ENCODE results near the gene PRB2. TPM values are rescaled to one million over a fixed set of nuclear protein-coding genes. Genes with fewer than 3 reads are reported as not detected.
"Not testable (repeated sequence)": the region's sequence is repeated elsewhere in the genome, so short reads cannot be mapped to it uniquely, and the experiment has no call there.

The PRB2 gene
- not detected in 2 replicates for total RNA-seq

- DNase-seq: not testable (repeated sequence)
Measured at GRCh38 chr12:11395467-11395866, at the start of gene PRB2. PRB2 (minus strand) TSS chr12:11395567; CDS start chr12:11395529, 38 bp downstream.

GRCh38 chr12:11437966-11438365 lies 42.6 kb upstream of the PRB2 start:
- DNase-seq: no peak

- no peak for DNase-seq
Measured at GRCh38 chr12:11433664-11434063, 38.3 kb upstream of the PRB2 start.

GRCh38 chr12:11431486-11431885 lies 36.1 kb upstream of the PRB2 start:
- DNase-seq: no peak

GRCh38 chr12:11427341-11427740 lies 32.0 kb upstream of the PRB2 start:
- no peak for DNase-seq

- no peak for DNase-seq
Measured at GRCh38 chr12:11412731-11413130, 17.4 kb upstream of the PRB2 start.

GRCh38 chr12:11408096-11408495 lies 12.7 kb upstream of the PRB2 start:
- no peak for DNase-seq

- peak; percentile 25 for DNase-seq
Measured at GRCh38 chr12:11397366-11397765, 2.0 kb upstream of the PRB2 start.

GRCh38 chr12:11391456-11391855 lies 3.9 kb downstream of the PRB2 start:
- DNase-seq: peak; percentile 42

- DNase-seq: not testable (repeated sequence)
Measured at GRCh38 chr12:11377420-11377819, 17.9 kb downstream of the PRB2 start.

- DNase-seq: no peak
Measured at GRCh38 chr12:11361151-11361550, 34.2 kb downstream of the PRB2 start.

- peak; percentile 40 for DNase-seq
Measured at GRCh38 chr12:11360205-11360883, 35.0 kb downstream of the PRB2 start.

GRCh38 chr12:11351736-11352135 lies 43.6 kb downstream of the PRB2 start:
- peak; percentile 51 for DNase-seq

GRCh38 chr12:11348439-11348838 lies 46.9 kb downstream of the PRB2 start:
- no peak for DNase-seq

GRCh38 chr12:11347810-11348209 lies 47.6 kb downstream of the PRB2 start:
- no peak for DNase-seq

GRCh38 chr12:11344500-11344899 lies 50.9 kb downstream of the PRB2 start:
- DNase-seq: no peak

Other genes with a start within 250 kb of the PRB2 start
- 6.6 and 7.4 TPM in 2 replicates for gene SMIM10L1, start 224.4 kb downstream of the PRB2 start, total RNA-seq
- not detected in 2 replicates for gene TAS2R42, start 208.6 kb downstream of the PRB2 start, total RNA-seq
- gene PRB3, start 125.9 kb downstream of the PRB2 start, total RNA-seq: not detected in 2 replicates
- gene PRB4, start 85.1 kb downstream of the PRB2 start, total RNA-seq: not detected in 2 replicates

Data from dermis blood vessel endothelial cell (primary cell).